ENCODE data around the gene COL18A1.

Gene COL18A1

GRCh38 chr21:45543710-45544448 lies 138.9 kb downstream of the COL18A1 start:
- DNase-seq (ENCODE audit: low read depth), result no peak
- no peak for TF ChIP-seq CTCF (conservative IDR thresholded peaks at IDR 0.05; ENCODE audit: control insufficient read depth, insufficient read depth, low read depth, low read length)
- H3K4me3 ChIP-seq (ENCODE audit: control insufficient read depth, low read depth, low read length), result no peak overlapping the region

GRCh38 chr21:45544449-45545235 lies 139.7 kb downstream of the COL18A1 start:
- DNase-seq (ENCODE audit: low read depth), result no peak
- H3K4me3 ChIP-seq (ENCODE audit: control insufficient read depth, low read depth, low read length), result no peak overlapping the region
- TF ChIP-seq CTCF (conservative IDR thresholded peaks at IDR 0.05; ENCODE audit: control insufficient read depth, insufficient read depth, low read depth, low read length), result no peak

GRCh38 chr21:45545236-45545570 lies 140.2 kb downstream of the COL18A1 start:
- DNase-seq (ENCODE audit: low read depth), result no peak
- no peak overlapping the region for H3K4me3 ChIP-seq (ENCODE audit: control insufficient read depth, low read depth, low read length)
- TF ChIP-seq CTCF (conservative IDR thresholded peaks at IDR 0.05; ENCODE audit: control insufficient read depth, insufficient read depth, low read depth, low read length), result no peak

- no peak for DNase-seq (ENCODE audit: low read depth)
- no peak for TF ChIP-seq CTCF (conservative IDR thresholded peaks at IDR 0.05; ENCODE audit: control insufficient read depth, insufficient read depth, low read depth, low read length)
- H3K4me3 ChIP-seq (ENCODE audit: control insufficient read depth, low read depth, low read length), result no peak overlapping the region
These were observed 140.9 kb downstream of the COL18A1 start for GRCh38 chr21:45545691-45546531.

GRCh38 chr21:45546636-45547544 lies 141.9 kb downstream of the COL18A1 start:
- no peak overlapping the region for H3K4me3 ChIP-seq (ENCODE audit: control insufficient read depth, low read depth, low read length)
- no peak for DNase-seq (ENCODE audit: low read depth)
- TF ChIP-seq CTCF (conservative IDR thresholded peaks at IDR 0.05; ENCODE audit: control insufficient read depth, insufficient read depth, low read depth, low read length), result no peak

- no peak overlapping the region for H3K4me3 ChIP-seq (ENCODE audit: control insufficient read depth, low read depth, low read length)
- no peak for TF ChIP-seq CTCF (conservative IDR thresholded peaks at IDR 0.05; ENCODE audit: control insufficient read depth, insufficient read depth, low read depth, low read length)
- no peak for DNase-seq (ENCODE audit: low read depth)
These were observed 142.6 kb downstream of the COL18A1 start for GRCh38 chr21:45547545-45547900.

Data from fibroblast of mammary gland (primary cell).